ENCODE results near the gene COBL.

COBL gene

GRCh38 chr7:51064688-51065087 is 251.9 kb downstream of the COBL start:
- in situ Hi-C loops (cut with MboI; ENCODE audit: low sequenced_read_pairs): no loop called here

DNA sequence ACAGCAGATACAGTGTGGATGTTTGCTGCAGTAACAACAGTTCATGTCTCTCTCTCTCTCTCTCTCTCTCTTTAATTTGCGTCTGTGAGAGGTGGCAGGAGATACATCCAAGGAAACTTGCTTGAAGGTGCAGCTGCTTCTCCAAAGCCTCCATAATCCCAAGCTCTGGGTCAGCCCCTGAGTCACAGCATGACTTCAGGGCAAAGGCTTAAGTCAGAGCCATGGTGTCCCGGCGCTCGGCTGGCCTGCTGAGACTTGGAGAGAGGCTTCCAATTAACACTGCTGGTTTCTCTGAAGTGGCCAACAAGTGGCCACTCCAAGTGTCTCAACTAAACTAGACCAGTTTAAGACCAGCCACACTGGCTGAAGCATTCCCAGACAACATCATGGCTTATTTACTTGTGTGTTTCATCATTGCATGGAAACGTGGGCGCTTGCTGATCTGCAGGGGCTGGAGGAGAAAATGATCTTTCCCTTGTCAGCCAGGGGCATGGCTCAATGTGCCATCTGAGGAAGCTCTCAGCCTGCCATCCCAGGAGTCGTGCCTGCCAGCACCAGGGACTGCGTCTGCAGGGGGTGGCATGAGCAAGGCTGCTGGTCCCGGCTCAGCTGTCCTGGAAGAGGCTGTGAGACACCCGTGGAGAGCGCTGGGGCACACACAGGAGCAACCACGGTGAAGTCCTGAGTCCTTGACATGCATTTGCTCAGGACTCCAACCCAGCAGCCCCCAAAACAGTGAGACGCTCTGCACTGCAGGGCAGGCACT is 254.2 kb downstream of the COBL start:
- in situ Hi-C loops (cut with MboI; ENCODE audit: low sequenced_read_pairs): no loop called here

DNA sequence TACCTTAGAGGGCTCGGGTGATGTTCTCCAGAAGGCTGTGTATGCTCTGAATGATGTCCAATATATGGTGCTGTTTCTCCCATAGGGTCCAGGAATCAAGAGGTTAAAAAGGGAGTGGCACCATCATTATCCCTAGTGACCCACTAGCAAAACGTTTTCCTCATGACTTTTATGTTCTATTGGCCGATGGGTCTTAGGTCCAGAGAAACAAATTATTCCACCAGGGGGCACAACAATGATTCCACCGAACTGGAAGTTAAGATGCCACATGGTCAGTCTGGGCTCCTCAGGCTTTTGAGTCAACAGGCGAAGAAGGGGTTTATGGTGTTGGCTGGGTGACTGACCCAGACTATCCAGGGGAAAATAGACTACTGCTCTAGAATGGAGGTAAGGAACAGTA is 256.1 kb downstream of the COBL start:
- in situ Hi-C loops (cut with MboI; ENCODE audit: low sequenced_read_pairs): no loop called here

GRCh38 chr7:51059504-51060142 is 257.0 kb downstream of the COBL start:
- in situ Hi-C loops (cut with MboI; ENCODE audit: low sequenced_read_pairs): no loop called here

GRCh38 chr7:51058764-51059163 is 257.8 kb downstream of the COBL start:
- in situ Hi-C loops (cut with MboI; ENCODE audit: low sequenced_read_pairs): no loop called here

- in situ Hi-C loops (cut with MboI; ENCODE audit: low sequenced_read_pairs): no loop called here
Observed at GRCh38 chr7:51055039-51055840, 261.4 kb downstream of the COBL start.

DNA sequence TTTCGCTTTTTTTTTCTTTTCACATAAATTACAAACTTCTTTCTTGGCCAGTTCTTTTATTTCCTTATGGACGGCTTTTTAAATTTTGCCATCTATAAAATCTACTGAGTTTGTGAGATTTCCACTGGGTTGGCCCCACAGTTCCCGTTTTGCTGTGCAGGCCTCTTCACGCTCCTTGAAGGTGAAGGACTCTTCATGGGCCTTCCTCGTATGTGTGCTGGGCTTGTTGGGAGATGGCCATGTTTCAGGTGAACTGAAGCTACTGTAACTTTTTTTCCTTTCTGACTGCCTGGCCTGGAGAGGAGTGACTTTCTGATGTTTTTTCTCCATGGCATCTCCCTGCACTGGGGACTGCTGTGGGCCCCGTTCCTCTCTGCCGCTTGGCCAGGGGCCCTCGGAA is 262.4 kb downstream of the COBL start:
- in situ Hi-C loops (cut with MboI; ENCODE audit: low sequenced_read_pairs): no loop called here

- in situ Hi-C loops (cut with MboI; ENCODE audit: low sequenced_read_pairs): no loop called here
Observed at GRCh38 chr7:51053160-51053925, 263.3 kb downstream of the COBL start.

- in situ Hi-C loops (cut with MboI; ENCODE audit: low sequenced_read_pairs): no loop called here
Observed at GRCh38 chr7:51046482-51046881, 270.1 kb downstream of the COBL start.

DNA sequence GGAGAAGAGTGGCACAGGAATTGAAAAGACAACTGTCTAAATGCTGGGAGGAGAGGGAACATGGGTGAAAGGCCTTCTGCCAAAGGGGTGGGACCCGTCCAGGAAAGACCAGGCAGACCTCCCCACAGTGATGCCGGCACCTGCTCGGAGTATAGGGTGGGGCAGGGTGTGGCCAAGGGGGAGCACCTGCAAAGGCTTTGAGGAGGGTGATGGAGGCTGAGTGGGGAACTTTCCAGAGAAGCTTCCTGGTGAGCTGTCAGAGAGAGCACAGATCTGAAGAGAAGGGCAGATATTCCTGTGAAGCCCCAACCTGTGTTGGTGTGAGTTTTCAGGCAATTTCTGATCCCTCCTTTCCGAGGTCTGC is 270.5 kb downstream of the COBL start:
- in situ Hi-C loops (cut with MboI; ENCODE audit: low sequenced_read_pairs): no loop called here

GRCh38 chr7:51045319-51046102 is 271.1 kb downstream of the COBL start:
- in situ Hi-C loops (cut with MboI; ENCODE audit: low sequenced_read_pairs): no loop called here

GRCh38 chr7:51043461-51043860 is 273.1 kb downstream of the COBL start:
- in situ Hi-C loops (cut with MboI; ENCODE audit: low sequenced_read_pairs): no loop called here

DNA sequence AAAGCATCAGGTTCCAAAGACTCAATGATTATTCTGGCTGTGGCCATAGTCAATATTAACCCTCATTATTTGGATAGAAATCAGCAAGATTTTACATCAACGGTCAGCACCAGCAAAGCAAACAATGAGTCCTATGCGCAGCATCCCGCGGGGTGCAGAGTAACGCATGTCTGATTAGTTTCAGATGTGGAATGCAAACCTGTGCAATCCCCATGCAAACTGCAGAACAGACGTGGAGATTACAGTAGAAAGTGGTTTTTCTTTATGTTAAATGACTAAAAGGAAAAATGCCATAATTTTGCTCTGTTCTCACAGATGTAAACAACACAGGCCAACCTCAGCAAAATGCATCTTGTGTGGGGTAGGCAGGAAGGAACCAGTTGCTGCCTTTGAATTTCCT is 275.8 kb downstream of the COBL start:
- in situ Hi-C loops (cut with MboI; ENCODE audit: low sequenced_read_pairs): no loop called here

- in situ Hi-C loops (cut with MboI; ENCODE audit: low sequenced_read_pairs): no loop called here
Observed at GRCh38 chr7:51038573-51038972, 278.0 kb downstream of the COBL start.

DNA sequence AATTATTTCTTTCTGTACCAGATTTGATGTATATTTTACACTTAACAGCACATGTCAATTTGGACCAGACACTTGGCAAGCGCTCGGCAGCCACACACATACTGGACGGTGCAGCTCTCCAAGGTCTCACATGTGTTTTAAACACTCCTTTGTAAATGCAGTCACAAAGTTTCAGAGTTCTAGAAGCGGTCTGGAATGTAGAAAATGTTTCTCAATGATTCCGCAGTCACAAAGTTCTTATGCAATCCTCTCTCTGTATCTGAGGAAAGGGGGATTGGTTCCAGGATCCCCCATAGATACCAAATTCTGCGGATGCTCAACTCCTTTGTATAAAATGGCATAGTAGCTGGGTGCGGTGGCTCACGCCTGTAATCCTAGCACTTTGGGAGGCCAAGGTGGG is 280.9 kb downstream of the COBL start:
- in situ Hi-C loops (cut with MboI; ENCODE audit: low sequenced_read_pairs): no loop called here

- in situ Hi-C loops (cut with MboI; ENCODE audit: low sequenced_read_pairs): no loop called here
Observed at GRCh38 chr7:51034521-51035264, 281.9 kb downstream of the COBL start.

DNA sequence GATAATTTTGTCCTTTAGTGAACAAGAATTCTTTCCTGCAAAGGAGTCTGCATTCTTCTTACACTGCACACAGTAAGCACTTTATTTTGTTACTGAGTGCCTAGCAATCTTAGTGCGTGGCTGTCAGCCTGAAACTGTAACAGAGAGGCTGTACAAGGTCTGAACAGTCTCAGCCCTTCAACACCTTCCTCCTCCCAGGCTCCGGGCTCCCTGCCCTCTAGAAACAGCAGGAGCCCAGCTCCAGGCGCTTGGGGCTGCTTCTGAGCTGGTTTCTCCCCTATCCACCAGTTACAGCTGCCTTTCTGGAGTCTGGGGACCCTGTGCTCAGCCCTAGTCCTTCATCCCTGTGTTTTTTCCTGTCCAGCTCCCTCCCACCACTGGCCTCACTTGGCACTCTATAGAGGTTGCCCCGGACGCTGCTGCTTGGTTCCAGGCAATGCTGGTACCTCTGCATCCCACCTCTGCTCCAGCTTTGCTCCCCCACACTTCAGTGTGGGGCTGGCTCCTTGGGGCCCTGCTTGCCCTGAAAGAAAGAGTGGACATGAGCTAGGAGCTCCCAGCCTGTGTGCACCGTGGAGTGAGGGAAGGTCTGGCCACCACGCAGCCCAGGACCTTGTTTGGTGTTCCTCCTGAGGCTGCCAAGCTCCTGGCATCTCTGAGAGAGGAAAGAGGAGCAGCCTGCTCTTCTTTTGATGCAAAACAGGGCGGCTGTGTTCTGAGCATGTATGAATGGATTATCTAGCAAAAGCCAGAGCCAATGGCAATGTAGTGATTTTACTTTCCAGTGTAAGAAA is 282.7 kb downstream of the COBL start:
- in situ Hi-C loops (cut with MboI; ENCODE audit: low sequenced_read_pairs): no loop called here

DNA sequence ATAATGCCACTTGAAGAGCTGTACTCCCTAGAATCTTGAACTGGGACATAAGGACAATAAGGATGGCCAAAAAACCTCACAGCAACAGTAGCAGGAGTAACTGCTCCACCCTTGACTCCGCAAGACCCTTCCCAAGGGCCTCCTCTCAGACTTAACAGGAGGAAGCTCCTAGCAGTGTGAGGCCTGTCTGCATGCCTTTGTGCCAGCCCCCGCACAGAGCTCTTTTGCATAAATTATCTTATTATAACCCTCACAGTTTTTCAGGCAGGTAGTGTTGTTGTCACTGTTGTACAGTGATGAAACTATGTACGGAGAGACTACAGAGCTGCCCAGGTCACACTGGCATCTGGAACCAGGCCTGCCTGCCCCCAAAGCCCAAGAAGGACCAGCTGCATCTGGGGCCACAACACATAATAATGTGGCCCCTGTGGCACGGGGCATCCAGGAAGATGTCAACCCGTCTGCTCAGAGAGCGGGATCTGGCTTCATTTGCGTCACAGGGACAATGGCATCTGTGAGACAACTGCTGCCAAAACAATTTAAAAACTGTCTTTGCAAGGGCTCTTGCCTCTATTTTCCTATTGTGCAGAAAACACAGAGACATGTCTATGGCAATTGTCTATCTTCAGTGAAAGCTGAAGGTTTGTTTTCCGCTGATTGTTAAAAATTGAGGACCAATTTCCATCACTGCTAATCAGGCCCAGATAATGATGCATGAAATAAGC is 284.7 kb downstream of the COBL start:
- in situ Hi-C loops (cut with MboI; ENCODE audit: low sequenced_read_pairs): no loop called here

Data from HL-60/S4 treated with retinoic acid at 250 ng/mL for 4 days and 3 days (cell line).